22Rv1 (cell line): ENCODE measurements around the gene TEX2.

ENCODE experiments used
- CTCF ChIP-seq: fragments of 450-650 bp; IDR thresholded peaks from 2 replicates; pipeline ENCODE4 v1.5.1; 2017; ENCODE audit warnings: mild to moderate bottlenecking
- ZFX ChIP-seq: fragments of 450-650 bp; IDR thresholded peaks from 2 replicates; pipeline ENCODE4 v1.6.1; 2017; ENCODE audit warnings: antibody characterized with exemption, borderline replicate concordance

- TF ChIP-seq CTCF, result no peak
- TF ChIP-seq ZFX, result no peak
Measured at GRCh38 chr17:64173646-64174045, 89.4 kb downstream of the TEX2 start.
